ENCODE results near the gene FAM98B. TPM values are rescaled to one million over a fixed set of nuclear protein-coding genes. Genes with fewer than 3 reads are reported as not detected.

Gene FAM98B
- total and polyA plus RNA-seq, 12 donors = 6.2 to 30.6 (median 23.2) TPM

DNA sequence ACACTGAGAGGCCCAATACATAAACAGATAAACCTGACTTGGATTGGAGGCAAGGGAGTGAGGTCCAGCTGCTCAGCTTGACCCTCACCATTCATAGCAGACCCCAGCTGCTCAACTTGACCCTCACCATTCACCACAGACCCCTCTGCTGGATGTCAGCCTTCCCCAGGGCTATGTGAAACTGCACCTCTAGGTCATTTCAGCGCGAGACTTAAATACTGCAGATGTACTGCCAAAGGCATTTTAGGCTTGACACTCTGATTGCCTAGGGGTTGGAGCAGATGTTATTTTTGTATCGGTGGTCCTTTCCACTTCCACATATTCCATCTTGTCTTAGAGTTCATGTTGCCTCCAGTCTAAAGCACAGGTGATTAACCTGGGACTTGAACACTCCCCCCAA, 41.5 kb upstream of the FAM98B start:
- Histone ChIP-seq H3K9me3 (no peaks in the 10 kb centered on the region), H3K36me3 (no peaks in the 10 kb centered on the region), H3K4me3 (no peak overlapping the region), H3K27ac (peak overlapping the region in 6 of 10 donors; percentile 10 to 66 (median 30)), H3K27me3 (peaks cover 0 to 12% (median 0%) of the 10 kb centered on the region in 7 donors), H3K4me1 (peaks cover 0 to 10% (median 0%) of the 10 kb centered on the region in 9 donors)
- 46 to 58% methylated on average over 3 of the region's 3 CpGs for WGBS, 2 donors
- intact Hi-C loops (cut with DNase I) = loop anchor here in 8 of 10 donors (5.0 to 10.0 kb wide), 6 partner anchors 58 to 418 kb away; no protein-coding TSS in a partner anchor
- no peak for DNase-seq
- ATAC-seq = no peak
- TF ChIP-seq, protein P1, sequence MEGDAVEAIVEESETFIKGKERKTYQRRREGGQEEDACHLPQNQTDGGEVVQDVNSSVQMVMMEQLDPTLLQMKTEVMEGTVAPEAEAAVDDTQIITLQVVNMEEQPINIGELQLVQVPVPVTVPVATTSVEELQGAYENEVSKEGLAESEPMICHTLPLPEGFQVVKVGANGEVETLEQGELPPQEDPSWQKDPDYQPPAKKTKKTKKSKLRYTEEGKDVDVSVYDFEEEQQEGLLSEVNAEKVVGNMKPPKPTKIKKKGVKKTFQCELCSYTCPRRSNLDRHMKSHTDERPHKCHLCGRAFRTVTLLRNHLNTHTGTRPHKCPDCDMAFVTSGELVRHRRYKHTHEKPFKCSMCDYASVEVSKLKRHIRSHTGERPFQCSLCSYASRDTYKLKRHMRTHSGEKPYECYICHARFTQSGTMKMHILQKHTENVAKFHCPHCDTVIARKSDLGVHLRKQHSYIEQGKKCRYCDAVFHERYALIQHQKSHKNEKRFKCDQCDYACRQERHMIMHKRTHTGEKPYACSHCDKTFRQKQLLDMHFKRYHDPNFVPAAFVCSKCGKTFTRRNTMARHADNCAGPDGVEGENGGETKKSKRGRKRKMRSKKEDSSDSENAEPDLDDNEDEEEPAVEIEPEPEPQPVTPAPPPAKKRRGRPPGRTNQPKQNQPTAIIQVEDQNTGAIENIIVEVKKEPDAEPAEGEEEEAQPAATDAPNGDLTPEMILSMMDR (IDR thresholded peaks at IDR 0.05) = no peak

DNA sequence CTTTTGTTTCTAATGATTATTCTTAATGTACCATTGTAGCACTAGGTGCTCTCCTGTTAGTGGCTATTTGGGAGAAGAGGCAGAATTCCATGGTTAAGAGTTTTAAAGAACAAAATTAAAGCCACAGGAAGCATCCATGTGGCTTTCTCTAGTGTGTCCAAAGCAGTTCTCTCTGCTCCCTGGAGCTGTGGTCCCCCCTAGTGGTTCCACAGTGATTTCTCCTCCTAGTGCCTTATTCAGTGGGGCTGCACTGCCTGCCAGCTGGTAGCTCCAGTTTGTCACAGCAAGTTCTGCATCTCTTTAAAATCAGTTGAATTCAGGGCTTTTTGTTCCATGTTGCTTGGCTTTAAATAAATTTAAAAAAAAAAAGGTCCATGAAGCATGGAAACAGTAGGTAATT, 39.6 kb upstream of the FAM98B start:
- Histone ChIP-seq H3K4me3 (no peak overlapping the region), H3K27ac (no peak overlapping the region), H3K9me3 (no peaks in the 10 kb centered on the region), H3K4me1 (peaks cover 0 to 10% (median 0%) of the 10 kb centered on the region in 9 donors), H3K27me3 (peaks cover 0 to 15% (median 0%) of the 10 kb centered on the region in 7 donors), H3K36me3 (no peaks in the 10 kb centered on the region)
- TF ChIP-seq, protein P1 (IDR thresholded peaks at IDR 0.05) = peak; percentile 45 to 75 (median 66)
- intact Hi-C loops (cut with DNase I) = loop anchor here in 8 of 10 donors (5.0 to 10.0 kb wide), 6 partner anchors 60 to 420 kb away; no protein-coding TSS in a partner anchor
- ATAC-seq (peak in 7 of 8 donors; percentile 88 to 94 (median 93)), DNase-seq (peak; percentile 35 to 66)

DNA sequence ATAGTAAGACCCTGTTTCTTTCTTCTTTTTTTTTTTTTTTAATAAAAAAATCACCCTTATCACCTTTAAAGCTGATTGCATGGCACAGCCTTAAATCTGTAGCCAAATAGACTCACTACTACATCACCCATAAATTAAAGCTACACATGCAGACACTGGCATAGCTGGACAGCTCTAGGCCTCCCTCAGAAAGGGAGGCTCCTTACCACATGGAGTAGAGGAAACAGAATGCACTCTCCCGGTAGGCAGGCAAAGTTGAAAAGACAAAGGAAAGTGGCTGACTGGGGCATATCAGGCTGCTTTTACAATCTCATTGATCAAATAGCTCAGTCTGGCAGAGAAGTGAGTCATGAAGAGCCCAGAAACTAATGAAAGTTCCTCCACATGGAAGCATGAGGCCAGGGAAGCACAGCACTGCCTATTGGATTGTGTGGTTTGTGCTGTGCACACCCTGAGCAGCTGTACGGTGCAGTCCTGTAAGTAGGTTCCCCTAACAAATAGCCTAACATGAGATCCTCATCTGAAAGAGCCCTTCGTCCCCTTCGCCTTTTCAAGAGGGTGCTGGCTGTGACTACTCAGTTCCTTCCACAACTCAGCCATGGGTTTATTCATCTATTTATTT, 32.7 kb upstream of the FAM98B start:
- H3K27ac ChIP-seq = no peak overlapping the region
- ATAC-seq = no peak
- H3K9me3 ChIP-seq = peaks cover 0 to 4% (median 0%) of the 10 kb centered on the region in 11 donors
- no peaks in the 10 kb centered on the region for H3K4me1 ChIP-seq
- H3K36me3 ChIP-seq = no peaks in the 10 kb centered on the region
- TF ChIP-seq, protein P1 (IDR thresholded peaks at IDR 0.05) = no peak
- intact Hi-C loops (cut with DNase I) = no loop called here
- peaks cover 0 to 10% (median 0%) of the 10 kb centered on the region in 7 donors for H3K27me3 ChIP-seq
- no peak overlapping the region for H3K4me3 ChIP-seq
- DNase-seq = no peak
- WGBS, 2 donors = 74 to 79% methylated on average over 4 of the region's 4 CpGs

DNA sequence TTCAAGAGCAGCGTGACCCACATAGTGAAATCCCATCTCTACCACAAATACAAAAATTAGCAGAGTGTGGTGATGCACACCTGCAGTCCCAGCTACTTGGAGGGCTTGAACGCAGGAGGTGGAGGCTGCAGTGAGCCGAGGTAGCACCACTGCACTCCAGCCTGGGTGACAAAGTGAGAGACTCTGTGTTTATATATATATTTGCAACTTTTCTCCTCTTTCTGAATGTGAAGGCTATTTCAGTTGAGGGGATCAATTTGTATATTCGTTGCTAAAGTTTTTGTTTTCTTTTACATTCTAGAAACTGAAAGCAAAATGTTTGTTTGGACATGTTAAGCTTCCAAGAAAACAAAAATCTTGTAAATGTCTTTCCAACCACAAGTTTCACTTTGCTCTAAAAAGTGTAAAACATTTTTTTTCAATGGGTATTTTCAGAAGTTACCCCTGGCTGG, 29.8 kb upstream of the FAM98B start:
- no peaks in the 10 kb centered on the region for H3K4me1 ChIP-seq
- WGBS, 2 donors = 83 to 84% methylated on average over 4 of the region's 4 CpGs
- no peaks in the 10 kb centered on the region for H3K36me3 ChIP-seq
- ATAC-seq = no peak
- TF ChIP-seq, protein P1 (IDR thresholded peaks at IDR 0.05) = no peak
- peaks cover 0 to 4% (median 0%) of the 10 kb centered on the region in 7 donors for H3K27me3 ChIP-seq
- intact Hi-C loops (cut with DNase I) = no loop called here
- no peak for DNase-seq
- no peak overlapping the region for H3K27ac ChIP-seq
- H3K9me3 ChIP-seq = peaks cover 0 to 4% (median 0%) of the 10 kb centered on the region in 11 donors
- no peak overlapping the region for H3K4me3 ChIP-seq
